ENCODE measurements around the gene PTPRCAP. TPM values are rescaled to one million over a fixed set of nuclear protein-coding genes. Genes with fewer than 3 reads are reported as not detected.

Gene PTPRCAP
- total and polyA plus RNA-seq, 9 of the 15 experiments (the other 6 are each of a cell fraction or from before 2014, with no cell fraction given), result 0.22 to 2.0 (median 1.1) TPM; not detected in 4

- no peak for TF ChIP-seq GTF2F1 (IDR thresholded peaks at IDR 0.05; ENCODE audit: low read depth, low read length)
- no peak for TF ChIP-seq SRSF7 (optimal IDR thresholded peaks at IDR 0.05; ENCODE audit: low read depth, low read length)
- no peak for TF ChIP-seq MCM5 (IDR thresholded peaks at IDR 0.05; ENCODE audit: low read depth)
- no peak for TF ChIP-seq SMAD1 (IDR thresholded peaks at IDR 0.05; ENCODE audit: low read depth, low read length, partially characterized antibody)
- no peak for TF ChIP-seq PTTG1 (tag; IDR thresholded peaks at IDR 0.05; ENCODE audit: low read depth)
- TF ChIP-seq ZNF668 (CRISPR knock-in tag; IDR thresholded peaks at IDR 0.05), result no peak
- no peak for TF ChIP-seq HDAC3 (IDR thresholded peaks at IDR 0.05; ENCODE audit: borderline replicate concordance, partially characterized antibody)
- TF ChIP-seq L3MBTL2 (IDR thresholded peaks at IDR 0.05), result peak; percentile 72
- TF ChIP-seq, protein P1, sequence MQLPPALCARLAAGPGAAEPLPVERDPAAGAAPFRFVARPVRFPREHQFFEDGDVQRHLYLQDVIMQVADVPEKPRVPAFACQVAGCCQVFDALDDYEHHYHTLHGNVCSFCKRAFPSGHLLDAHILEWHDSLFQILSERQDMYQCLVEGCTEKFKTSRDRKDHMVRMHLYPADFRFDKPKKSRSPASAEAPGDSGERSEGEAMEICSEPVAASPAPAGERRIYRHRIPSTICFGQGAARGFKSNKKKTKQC (CRISPR knock-in tag; IDR thresholded peaks at IDR 0.05), result 0 out of 2 replicates have a peak, but pooled peaks have one; percentile 17
- no peak for TF ChIP-seq PRPF4 (IDR thresholded peaks at IDR 0.05; ENCODE audit: insufficient read depth, low read depth, low read length, poor library complexity, severe bottlenecking)
- TF ChIP-seq, protein P2, sequence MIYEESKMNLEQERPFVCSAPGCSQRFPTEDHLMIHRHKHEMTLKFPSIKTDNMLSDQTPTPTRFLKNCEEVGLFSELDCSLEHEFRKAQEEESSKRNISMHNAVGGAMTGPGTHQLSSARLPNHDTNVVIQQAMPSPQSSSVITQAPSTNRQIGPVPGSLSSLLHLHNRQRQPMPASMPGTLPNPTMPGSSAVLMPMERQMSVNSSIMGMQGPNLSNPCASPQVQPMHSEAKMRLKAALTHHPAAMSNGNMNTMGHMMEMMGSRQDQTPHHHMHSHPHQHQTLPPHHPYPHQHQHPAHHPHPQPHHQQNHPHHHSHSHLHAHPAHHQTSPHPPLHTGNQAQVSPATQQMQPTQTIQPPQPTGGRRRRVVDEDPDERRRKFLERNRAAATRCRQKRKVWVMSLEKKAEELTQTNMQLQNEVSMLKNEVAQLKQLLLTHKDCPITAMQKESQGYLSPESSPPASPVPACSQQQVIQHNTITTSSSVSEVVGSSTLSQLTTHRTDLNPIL (CRISPR knock-in tag; IDR thresholded peaks at IDR 0.05), result no peak
- no peak for TF ChIP-seq ZNF12 (CRISPR knock-in tag; IDR thresholded peaks at IDR 0.05)
- TF ChIP-seq YBX1 (IDR thresholded peaks at IDR 0.05), result no peak
- no peak for TF ChIP-seq ZNF280A (IDR thresholded peaks at IDR 0.05; ENCODE audit: low read depth, partially characterized antibody)
- no peak for TF ChIP-seq ZNF431 (CRISPR knock-in tag; IDR thresholded peaks at IDR 0.05)
- no peak for TF ChIP-seq SRSF3 (IDR thresholded peaks at IDR 0.05; ENCODE audit: insufficient read depth, low read length)
- no peak for TF ChIP-seq POU5F1 (IDR thresholded peaks at IDR 0.05; ENCODE audit: borderline replicate concordance, low read depth, low read length, partially characterized antibody)
- no peak for TF ChIP-seq ZNF280B (CRISPR knock-in tag; IDR thresholded peaks at IDR 0.05)
- TF ChIP-seq ZNF133 (CRISPR knock-in tag; IDR thresholded peaks at IDR 0.05), result no peak
- TF ChIP-seq, protein P3, sequence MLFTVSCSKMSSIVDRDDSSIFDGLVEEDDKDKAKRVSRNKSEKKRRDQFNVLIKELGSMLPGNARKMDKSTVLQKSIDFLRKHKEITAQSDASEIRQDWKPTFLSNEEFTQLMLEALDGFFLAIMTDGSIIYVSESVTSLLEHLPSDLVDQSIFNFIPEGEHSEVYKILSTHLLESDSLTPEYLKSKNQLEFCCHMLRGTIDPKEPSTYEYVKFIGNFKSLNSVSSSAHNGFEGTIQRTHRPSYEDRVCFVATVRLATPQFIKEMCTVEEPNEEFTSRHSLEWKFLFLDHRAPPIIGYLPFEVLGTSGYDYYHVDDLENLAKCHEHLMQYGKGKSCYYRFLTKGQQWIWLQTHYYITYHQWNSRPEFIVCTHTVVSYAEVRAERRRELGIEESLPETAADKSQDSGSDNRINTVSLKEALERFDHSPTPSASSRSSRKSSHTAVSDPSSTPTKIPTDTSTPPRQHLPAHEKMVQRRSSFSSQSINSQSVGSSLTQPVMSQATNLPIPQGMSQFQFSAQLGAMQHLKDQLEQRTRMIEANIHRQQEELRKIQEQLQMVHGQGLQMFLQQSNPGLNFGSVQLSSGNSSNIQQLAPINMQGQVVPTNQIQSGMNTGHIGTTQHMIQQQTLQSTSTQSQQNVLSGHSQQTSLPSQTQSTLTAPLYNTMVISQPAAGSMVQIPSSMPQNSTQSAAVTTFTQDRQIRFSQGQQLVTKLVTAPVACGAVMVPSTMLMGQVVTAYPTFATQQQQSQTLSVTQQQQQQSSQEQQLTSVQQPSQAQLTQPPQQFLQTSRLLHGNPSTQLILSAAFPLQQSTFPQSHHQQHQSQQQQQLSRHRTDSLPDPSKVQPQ (CRISPR knock-in tag; IDR thresholded peaks at IDR 0.05; ENCODE audit: borderline replicate concordance), result no peak
Measured at GRCh38 chr11:67401495-67402191, 35.8 kb downstream of the PTPRCAP start, which contains the start of gene PPP1CA (continued).
